H9 (cell line): Measurements from ENCODE around the gene OLA1. TPM values are rescaled to one million over a fixed set of nuclear protein-coding genes. Genes with fewer than 3 reads are reported as not detected.

Source experiments
- DNase-seq: peaks from one replicate; pipeline ENCODE4 v3.0.0-alpha.2; 2017
- H2AFZ ChIP-seq: one replicate; pipeline ENCODE4 v1.6.1; 2013; ENCODE audit warnings: mild to moderate bottlenecking, low read length, control low read depth, moderate library complexity
- H2AK5ac ChIP-seq: 2 replicates; pipeline ENCODE4 v1.6.1; 2013; ENCODE audit warnings: low read length, control low read depth, mixed read lengths; ENCODE audit not compliant: insufficient read length
- H2BK120ac ChIP-seq: one replicate; pipeline ENCODE4 v1.6.1; 2013; ENCODE audit warnings: low read depth, mild to moderate bottlenecking, low read length, control low read depth, inconsistent platforms; ENCODE audit not compliant: poor library complexity, severe bottlenecking
- H2BK12ac ChIP-seq: 2 replicates; pipeline ENCODE4 v1.6.1; 2013; ENCODE audit warnings: low read length, control low read depth, mixed read lengths, low read depth; ENCODE audit not compliant: insufficient read length
- H2BK15ac ChIP-seq: 2 replicates; pipeline ENCODE4 v1.6.1; 2013; ENCODE audit warnings: low read depth, low read length, control low read depth
- H2BK20ac ChIP-seq: one replicate; pipeline ENCODE4 v1.6.1; 2013; ENCODE audit warnings: low read depth, mild to moderate bottlenecking, low read length, control low read depth, inconsistent platforms; ENCODE audit not compliant: poor library complexity, severe bottlenecking
- H2BK5ac ChIP-seq: 2 replicates; pipeline ENCODE4 v1.6.1; 2013; ENCODE audit warnings: low read length, control low read depth, mixed read lengths; ENCODE audit not compliant: insufficient read length
- H3K14ac ChIP-seq: 2 replicates; pipeline ENCODE4 v1.6.1; 2013; ENCODE audit warnings: low read length, control low read depth; ENCODE audit not compliant: insufficient read depth
- H3K18ac ChIP-seq: 2 replicates; pipeline ENCODE4 v1.6.1; 2013; ENCODE audit warnings: low read depth, mild to moderate bottlenecking, mixed read lengths, low read length, control low read depth; ENCODE audit not compliant: insufficient read length
- H3K23ac ChIP-seq: 2 replicates; pipeline ENCODE4 v1.6.1; 2013; ENCODE audit warnings: low read length, control low read depth, mixed read lengths, low read depth; ENCODE audit not compliant: insufficient read length
- H3K23me2 ChIP-seq: 2 replicates; pipeline ENCODE4 v1.6.1; 2013; ENCODE audit warnings: low read depth, mild to moderate bottlenecking, mixed read lengths, low read length, control low read depth; ENCODE audit not compliant: insufficient read length, poor library complexity, severe bottlenecking
- H3K27ac ChIP-seq: 2 replicates; pipeline ENCODE4 v1.5.1; 2013; ENCODE audit warnings: low read length, control low read depth, mixed read lengths, low read depth; ENCODE audit not compliant: insufficient read length
- H3K27me3 ChIP-seq: 2 replicates; pipeline ENCODE4 v1.6.1; 2013; ENCODE audit warnings: low read length, control low read depth, inconsistent platforms; ENCODE audit not compliant: insufficient read depth
- H3K4ac ChIP-seq: 2 replicates; pipeline ENCODE4 v1.6.1; 2013; ENCODE audit warnings: low read depth, mild to moderate bottlenecking, control low read depth, inconsistent platforms, low read length, moderate library complexity
- H3K4me1 ChIP-seq: 2 replicates; pipeline ENCODE4 v1.6.1; 2013; ENCODE audit warnings: low read length, control low read depth, inconsistent platforms; ENCODE audit not compliant: insufficient read depth
- H3K4me2 ChIP-seq: 2 replicates; pipeline ENCODE4 v1.6.1; 2013; ENCODE audit warnings: low read length, control low read depth, mixed read lengths; ENCODE audit not compliant: insufficient read length, insufficient read depth
- H3K56ac ChIP-seq: 2 replicates; pipeline ENCODE4 v1.6.1; 2013; ENCODE audit warnings: low read depth, mild to moderate bottlenecking, mixed read lengths, low read length, control low read depth; ENCODE audit not compliant: insufficient read length
- H3K79me1 ChIP-seq: 2 replicates; pipeline ENCODE4 v1.6.1; 2013; ENCODE audit warnings: low read depth, mild to moderate bottlenecking, moderate library complexity, low read length, control low read depth, inconsistent platforms; ENCODE audit not compliant: insufficient read depth, poor library complexity, severe bottlenecking
- H3K79me2 ChIP-seq: 2 replicates; pipeline ENCODE4 v1.6.1; 2013; ENCODE audit warnings: low read length, control low read depth, inconsistent platforms; ENCODE audit not compliant: insufficient read depth
- H3K9ac ChIP-seq: 2 replicates; pipeline ENCODE4 v1.6.1; 2013; ENCODE audit warnings: low read length, control low read depth, mixed read lengths; ENCODE audit not compliant: insufficient read length; ENCODE audit errors: extremely low read depth
- H3K9me3 ChIP-seq: one replicate; pipeline ENCODE4 v1.6.1; 2013; ENCODE audit warnings: low read depth, low read length, inconsistent platforms; ENCODE audit not compliant: control insufficient read depth
- H3T11ph ChIP-seq: one replicate; pipeline ENCODE4 v1.6.1; 2013; ENCODE audit warnings: mild to moderate bottlenecking, low read length, control low read depth, inconsistent platforms
- H4K20me1 ChIP-seq: one replicate; pipeline ENCODE4 v1.6.1; 2013; ENCODE audit not compliant: control insufficient read depth, insufficient read length, insufficient read depth
- H4K5ac ChIP-seq: 2 replicates; pipeline ENCODE4 v1.6.1; 2013; ENCODE audit warnings: low read depth, mild to moderate bottlenecking, mixed read lengths, low read length, control low read depth; ENCODE audit not compliant: insufficient read length
- H4K8ac ChIP-seq: replicated peaks from 2 replicates; pipeline ENCODE4 v1.6.1; 2013; ENCODE audit warnings: low read length, control low read depth, mixed read lengths, low read depth; ENCODE audit not compliant: insufficient read length
- H4K91ac ChIP-seq: 2 replicates; pipeline ENCODE4 v1.6.1; 2013; ENCODE audit warnings: low read depth, mild to moderate bottlenecking, moderate library complexity, mixed read lengths, low read length, control low read depth; ENCODE audit not compliant: insufficient read length
- H3K27ac Mint-ChIP-seq, 3 experiments: 2 replicates in 2 of 3; 3 replicates in 1 of 3; pipeline ENCODE4 v1.8.0; 2020 to 2021; ENCODE audit warnings: mixed read lengths in 3 of 3, mild to moderate bottlenecking in 1 of 3, moderate library complexity in 1 of 3
- H3K27me3 Mint-ChIP-seq: 2 replicates; pipeline ENCODE4 v1.8.0; 2021; ENCODE audit warnings: low read depth, mild to moderate bottlenecking, moderate library complexity, mixed read lengths
- H3K36me3 Mint-ChIP-seq, 3 experiments: 2 replicates in 2 of 3; 3 replicates in 1 of 3; pipeline ENCODE4 v1.8.0; 2020 to 2021; ENCODE audit warnings: low read depth in 3 of 3, mixed read lengths in 3 of 3; ENCODE audit not compliant: insufficient read depth in 1 of 3
- H3K4me1 Mint-ChIP-seq, 2 experiments: 2 replicates each; pipeline ENCODE4 v1.8.0; 2020; ENCODE audit warnings: mixed read lengths in 2 of 2
- H3K4me3 Mint-ChIP-seq, 2 experiments: 2 replicates in 1 of 2; 3 replicates in 1 of 2; pipeline ENCODE4 v1.8.0; 2020 to 2021; ENCODE audit warnings: mild to moderate bottlenecking in 2 of 2, mixed read lengths in 2 of 2, moderate library complexity in 1 of 2
- H3K9me3 Mint-ChIP-seq, 2 experiments: 2 replicates in 1 of 2; 3 replicates in 1 of 2; pipeline ENCODE4 v1.8.0; 2020; ENCODE audit warnings: mild to moderate bottlenecking in 2 of 2, mixed read lengths in 2 of 2, moderate library complexity in 1 of 2
- WGBS: extraction: QIAGEN DNeasy Blood & Tissue Kit; methylation state at CpG from one replicate; pipeline ENCODE4 v1.1.7; 2013; ENCODE audit warnings: missing lambda C conversion rate, low lambda C conversion rate, mixed read lengths; ENCODE audit not compliant: insufficient read length; ENCODE audit errors: extremely low coverage; 5-methylcytosine and 5-hydroxymethylcytosine counted together
- total RNA-seq: library from RNA; stranded (reverse); gene quantifications from 2 replicates; pipeline ENCODE4 v1.2.1, GENCODE V29; 2021
- TF ChIP-seq, protein P1 (sequence below): fragments of 200-600 bp; sonication (generic); conservative IDR thresholded peaks from 3 replicates; pipeline ENCODE4 v1.8.0; 2021; ENCODE audit warnings: antibody characterized with exemption, mild to moderate bottlenecking

The OLA1 gene
- total RNA-seq, 1 experiment from 2014 or later: 133 TPM

DNA sequence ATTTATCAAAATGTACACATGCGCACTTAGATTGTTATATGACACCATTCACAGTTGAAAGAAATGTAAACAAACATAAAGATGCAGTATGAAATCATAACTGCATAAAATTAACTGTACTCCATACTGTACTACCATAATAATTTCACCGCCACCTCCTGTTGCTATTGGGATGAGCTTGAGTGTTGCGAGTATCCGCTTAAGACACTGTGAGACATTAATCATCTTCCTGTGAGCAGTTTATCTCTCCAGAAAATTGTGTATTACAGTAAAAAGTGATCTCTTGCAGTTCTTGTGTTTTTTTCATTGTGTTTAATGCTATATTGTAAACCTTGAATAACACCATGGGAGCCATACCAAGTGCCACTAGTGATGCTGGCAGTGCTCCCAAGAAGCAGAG lies 46.1 kb downstream of the OLA1 start:
- H3K27me3 Mint-ChIP-seq: no peaks in the 10 kb centered on the region
- no peak overlapping the region for H4K91ac ChIP-seq
- H2AFZ ChIP-seq: no peak overlapping the region
- H3K9ac ChIP-seq: no peak overlapping the region
- no peak overlapping the region for H2BK12ac ChIP-seq
- H3K4me2 ChIP-seq: no peak overlapping the region
- no peak overlapping the region for H3T11ph ChIP-seq
- TF ChIP-seq, protein P1, sequence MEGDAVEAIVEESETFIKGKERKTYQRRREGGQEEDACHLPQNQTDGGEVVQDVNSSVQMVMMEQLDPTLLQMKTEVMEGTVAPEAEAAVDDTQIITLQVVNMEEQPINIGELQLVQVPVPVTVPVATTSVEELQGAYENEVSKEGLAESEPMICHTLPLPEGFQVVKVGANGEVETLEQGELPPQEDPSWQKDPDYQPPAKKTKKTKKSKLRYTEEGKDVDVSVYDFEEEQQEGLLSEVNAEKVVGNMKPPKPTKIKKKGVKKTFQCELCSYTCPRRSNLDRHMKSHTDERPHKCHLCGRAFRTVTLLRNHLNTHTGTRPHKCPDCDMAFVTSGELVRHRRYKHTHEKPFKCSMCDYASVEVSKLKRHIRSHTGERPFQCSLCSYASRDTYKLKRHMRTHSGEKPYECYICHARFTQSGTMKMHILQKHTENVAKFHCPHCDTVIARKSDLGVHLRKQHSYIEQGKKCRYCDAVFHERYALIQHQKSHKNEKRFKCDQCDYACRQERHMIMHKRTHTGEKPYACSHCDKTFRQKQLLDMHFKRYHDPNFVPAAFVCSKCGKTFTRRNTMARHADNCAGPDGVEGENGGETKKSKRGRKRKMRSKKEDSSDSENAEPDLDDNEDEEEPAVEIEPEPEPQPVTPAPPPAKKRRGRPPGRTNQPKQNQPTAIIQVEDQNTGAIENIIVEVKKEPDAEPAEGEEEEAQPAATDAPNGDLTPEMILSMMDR: no peak
- H3K56ac ChIP-seq: no peak overlapping the region
- no peaks in the 10 kb centered on the region for H3K36me3 Mint-ChIP-seq
- no peaks in the 10 kb centered on the region for H3K27me3 ChIP-seq
- no peak overlapping the region for H3K27ac Mint-ChIP-seq
- H2AK5ac ChIP-seq: no peak overlapping the region
- no peaks in the 10 kb centered on the region for H4K20me1 ChIP-seq
- no peak overlapping the region for H2BK5ac ChIP-seq
- H3K4me3 Mint-ChIP-seq: no peak overlapping the region
- H3K9me3 Mint-ChIP-seq: no peaks in the 10 kb centered on the region
- H4K5ac ChIP-seq: no peak overlapping the region
- H3K27ac ChIP-seq: no peak overlapping the region
- H2BK15ac ChIP-seq: no peak overlapping the region
- H3K9me3 ChIP-seq: no peaks in the 10 kb centered on the region
- no peak overlapping the region for H2BK120ac ChIP-seq
- no peaks in the 10 kb centered on the region for H3K23me2 ChIP-seq
- H3K4me1 ChIP-seq: peaks cover 5% of the 10 kb centered on the region; the same call in 1 of the 2 replicates
- no peak overlapping the region for H3K14ac ChIP-seq
- H3K79me2 ChIP-seq: no peaks in the 10 kb centered on the region; the same call in 1 of the 2 replicates
- no CpG with 5 or more reads among the region's 4 CpGs for WGBS
- H4K8ac ChIP-seq: no peak overlapping the region
- no peak for DNase-seq
- peaks cover 3% of the 10 kb centered on the region for H3K79me1 ChIP-seq
- H3K23ac ChIP-seq: no peak overlapping the region
- no peak overlapping the region for H3K18ac ChIP-seq
- no peak overlapping the region for H2BK20ac ChIP-seq
- H3K4me1 Mint-ChIP-seq: peaks cover 20 to 30% of the 10 kb centered on the region in 2 experiments
- H3K4ac ChIP-seq: no peak overlapping the region
